ENCODE data around the gene ASTN1. TPM values are rescaled to one million over a fixed set of nuclear protein-coding genes. Genes with fewer than 3 reads are reported as not detected.

The ASTN1 gene
- total and polyA plus RNA-seq, 11 donors: 0.15 to 3.6 (median 0.44) TPM

- DNase-seq (no peak), ATAC-seq (no peak)
- H3K4me1 ChIP-seq: no peaks in the 10 kb centered on the region
- intact Hi-C loops (cut with DNase I): no loop called here
- H3K27me3 ChIP-seq: no peaks in the 10 kb centered on the region
- no peak overlapping the region for H3K27ac ChIP-seq
- H3K9me3 ChIP-seq: no peaks in the 10 kb centered on the region
- H3K4me3 ChIP-seq: no peak overlapping the region
- no peaks in the 10 kb centered on the region for H3K36me3 ChIP-seq
- TF ChIP-seq POLR2A (IDR thresholded peaks at IDR 0.05) (no peak), CTCF (IDR thresholded peaks at IDR 0.05) (no peak)
Measured at GRCh38 chr1:177035586-177035985, 128.9 kb downstream of the ASTN1 start.

- Histone ChIP-seq H3K4me1 (no peaks in the 10 kb centered on the region), H3K27ac (no peak overlapping the region), H3K4me3 (no peak overlapping the region), H3K36me3 (no peaks in the 10 kb centered on the region), H3K9me3 (no peaks in the 10 kb centered on the region), H3K27me3 (no peaks in the 10 kb centered on the region)
- ATAC-seq (no peak), DNase-seq (peak in 1 of 5 donors; percentile 25)
- no peak for TF ChIP-seq POLR2A (IDR thresholded peaks at IDR 0.05)
- TF ChIP-seq CTCF (IDR thresholded peaks at IDR 0.05): no peak
- intact Hi-C loops (cut with DNase I): no loop called here
- 46 to 54% (median 50%) methylated on average over 6 of the region's 6 CpGs for WGBS, 4 donors
Measured at GRCh38 chr1:177033628-177034027, 130.9 kb downstream of the ASTN1 start.

- WGBS, 4 donors: 86 to 94% (median 93%) methylated on average over 19 to 22 of the region's 22 CpGs
- no peaks in the 10 kb centered on the region for H3K4me1 ChIP-seq
- no peak overlapping the region for H3K27ac ChIP-seq
- TF ChIP-seq POLR2A (IDR thresholded peaks at IDR 0.05) (no peak), CTCF (IDR thresholded peaks at IDR 0.05) (no peak)
- intact Hi-C loops (cut with DNase I): no loop called here
- no peaks in the 10 kb centered on the region for H3K36me3 ChIP-seq
- H3K27me3 ChIP-seq: no peaks in the 10 kb centered on the region
- H3K9me3 ChIP-seq: no peaks in the 10 kb centered on the region
- no peak overlapping the region for H3K4me3 ChIP-seq
- no peak for ATAC-seq
- no peak for DNase-seq
Measured at GRCh38 chr1:177032434-177032833, 132.1 kb downstream of the ASTN1 start.

GRCh38 chr1:177024623-177025022 lies 139.9 kb downstream of the ASTN1 start:
- Histone ChIP-seq H3K27ac (no peak overlapping the region), H3K9me3 (no peaks in the 10 kb centered on the region), H3K4me1 (peaks cover 0 to 9% (median 0%) of the 10 kb centered on the region in 12 donors), H3K27me3 (no peaks in the 10 kb centered on the region), H3K36me3 (no peaks in the 10 kb centered on the region), H3K4me3 (no peak overlapping the region)
- 74 to 87% (median 79%) methylated on average over 4 of the region's 4 CpGs for WGBS, 4 donors
- DNase-seq (no peak), ATAC-seq (no peak)
- TF ChIP-seq POLR2A (IDR thresholded peaks at IDR 0.05): no peak
- intact Hi-C loops (cut with DNase I): no loop called here

- DNase-seq (peak in 1 of 5 donors; percentile 25), ATAC-seq (peak in 1 of 4 donors; percentile 33)
- TF ChIP-seq POLR2A (IDR thresholded peaks at IDR 0.05) (no peak), CTCF (IDR thresholded peaks at IDR 0.05) (no peak)
- no peak overlapping the region for H3K27ac ChIP-seq
- no peaks in the 10 kb centered on the region for H3K9me3 ChIP-seq
- H3K27me3 ChIP-seq: no peaks in the 10 kb centered on the region
- peaks cover 0 to 9% (median 0%) of the 10 kb centered on the region in 12 donors for H3K4me1 ChIP-seq
- H3K4me3 ChIP-seq: no peak overlapping the region
- intact Hi-C loops (cut with DNase I): no loop called here
- H3K36me3 ChIP-seq: no peaks in the 10 kb centered on the region
- 43 to 67% (median 51%) methylated on average over 3 of the region's 3 CpGs for WGBS, 4 donors
Measured at GRCh38 chr1:177023726-177024125, 140.8 kb downstream of the ASTN1 start.

All from heart left ventricle (tissue), 16 donors.